PC-9 (cell line): ENCODE data around the gene BCL11B. TPM values are rescaled to one million over a fixed set of nuclear protein-coding genes. Genes with fewer than 3 reads are reported as not detected.

Experiments used
- BruUV-seq: library from RNA; stranded (reverse); fragments of 400-500 nt; replicated peaks from 2 replicates; lab custom pipeline; 2021; lab: Mats Ljungman, UMichigan
- CTCF ChIA-PET: fragments of 300-600 bp; sonication (Branson Sonifier 250); formaldehyde crosslinking; loops from one replicate; lab custom pipeline; 2022; ENCODE audit warnings: antibody characterized with exemption; lab: Charles Lee
- POLR2A ChIA-PET: fragments of 300-600 bp; sonication (Branson Sonifier 250); formaldehyde crosslinking; loops from one replicate; lab custom pipeline; 2022; ENCODE audit warnings: antibody characterized with exemption; ENCODE audit not compliant: unreplicated experiment; lab: Charles Lee
- DNase-seq, 2 experiments: peaks; one replicate each; pipeline versions ENCODE4 v3.0.0 to v3.0.0-alpha.2; 2015 to 2022; ENCODE audit warnings: mixed read lengths in 1 of 2
- H2AFZ ChIP-seq: fragments of 200-600 bp; sonication (generic); 2 replicates; pipeline ENCODE4 v1.8.1; 2017; ENCODE audit warnings: antibody characterized with exemption
- H3F3A ChIP-seq: fragments of 200-600 bp; sonication (generic); 2 replicates; pipeline ENCODE4 v1.8.1; 2017; ENCODE audit warnings: antibody characterized with exemption, mild to moderate bottlenecking, low read depth; ENCODE audit not compliant: insufficient read depth
- H3K27ac ChIP-seq: fragments of 200-600 bp; sonication (generic); 2 replicates; pipeline ENCODE4 v1.6.1; 2016; ENCODE audit warnings: mixed run types
- H3K27me3 ChIP-seq: fragments of 200-600 bp; sonication (generic); 2 replicates; pipeline ENCODE4 v1.6.1; 2016; ENCODE audit warnings: low read depth, mixed run types; ENCODE audit not compliant: insufficient read depth
- H3K36me3 ChIP-seq: fragments of 200-600 bp; sonication (generic); 2 replicates; pipeline ENCODE4 v1.6.1; 2016; ENCODE audit warnings: low read depth, mixed run types
- H3K4me1 ChIP-seq: fragments of 200-600 bp; sonication (generic); replicated peaks from 2 replicates; pipeline ENCODE4 v1.6.1; 2016; ENCODE audit warnings: mixed run types; ENCODE audit not compliant: insufficient read depth
- H3K4me2 ChIP-seq: fragments of 200-600 bp; sonication (generic); 2 replicates; pipeline ENCODE4 v1.6.1; 2017; ENCODE audit warnings: mixed run types
- H3K4me3 ChIP-seq: fragments of 200-600 bp; sonication (generic); 2 replicates; pipeline ENCODE4 v1.6.1; 2016; ENCODE audit warnings: mixed run types
- H3K79me2 ChIP-seq: fragments of 200-600 bp; sonication (generic); 2 replicates; pipeline ENCODE4 v1.6.1; 2017; ENCODE audit warnings: low read depth, mixed run types
- H3K9me2 ChIP-seq: fragments of 200-600 bp; sonication (generic); 2 replicates; pipeline ENCODE4 v1.8.1; 2017; ENCODE audit warnings: mild to moderate bottlenecking; ENCODE audit not compliant: insufficient read depth
- H3K9me3 ChIP-seq: fragments of 200-600 bp; sonication (generic); 2 replicates; pipeline ENCODE4 v1.8.1; 2016; ENCODE audit warnings: low read depth; ENCODE audit not compliant: insufficient read depth
- H4K20me1 ChIP-seq: fragments of 200-600 bp; sonication (generic); 2 replicates; pipeline ENCODE4 v1.8.1; 2017; ENCODE audit not compliant: insufficient read depth
- EZH2 ChIP-seq: fragments of 200-600 bp; sonication (generic); IDR thresholded peaks from 2 replicates; pipeline ENCODE4 v1.8.0; 2017; ENCODE audit warnings: antibody characterized with exemption, low read depth
- intact Hi-C: fragments of 100-400 bp; cut with micrococcal nuclease; formaldehyde crosslinking; loops from one replicate; pipeline ENCODE4 v1.10.0; 2022; ENCODE audit not compliant: unreplicated experiment
- total RNA-seq: library from RNA; stranded (reverse); gene quantifications from 2 replicates; pipeline ENCODE4 v1.2.3, GENCODE V29; 2021
- TF ChIP-seq, protein P1 (sequence below): fragments of 200-600 bp; sonication (generic); conservative IDR thresholded peaks from 2 replicates; pipeline ENCODE4 v1.6.1; 2017; ENCODE audit warnings: mixed run types, antibody characterized with exemption, mild to moderate bottlenecking, moderate library complexity

Gene BCL11B
- total RNA-seq, 1 experiment from 2014 or later = not detected

DNA sequence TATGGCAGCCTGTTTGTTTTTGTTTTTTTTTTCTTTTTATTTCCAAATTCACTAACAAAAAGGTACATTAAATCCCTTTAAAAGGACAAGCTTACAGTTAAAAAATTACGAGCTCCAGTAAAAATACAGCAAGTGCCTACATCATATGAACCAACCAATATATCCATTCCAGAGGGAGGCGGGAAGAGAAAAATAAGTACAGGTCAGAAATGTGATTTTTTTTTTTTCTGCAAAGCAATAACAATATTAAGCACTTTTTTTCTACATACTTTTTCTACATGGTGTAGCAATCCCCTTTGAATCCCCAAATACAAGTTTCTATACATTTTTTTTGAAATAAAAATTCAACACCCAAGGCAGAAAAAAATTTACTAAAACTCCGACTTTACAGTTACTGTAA, 100.6 kb downstream of the BCL11B start:
- no peaks in the 10 kb centered on the region for H3K9me2 ChIP-seq
- H3K9me3 ChIP-seq = no peaks in the 10 kb centered on the region
- no peak overlapping the region for H3K4me2 ChIP-seq
- H4K20me1 ChIP-seq = no peaks in the 10 kb centered on the region
- H3F3A ChIP-seq = no peaks in the 10 kb centered on the region
- no peak for DNase-seq
- H3K4me3 ChIP-seq = no peak overlapping the region
- ChIA-PET CTCF (no interaction called here), POLR2A (no interaction called here)
- no TSS peak for BruUV-seq
- H3K4me1 ChIP-seq = no peaks in the 10 kb centered on the region
- peaks cover 31% of the 10 kb centered on the region for H3K27me3 ChIP-seq
- no peak overlapping the region for H2AFZ ChIP-seq
- no peaks in the 10 kb centered on the region for H3K79me2 ChIP-seq
- TF ChIP-seq EZH2 = no peak
- TF ChIP-seq, protein P1, sequence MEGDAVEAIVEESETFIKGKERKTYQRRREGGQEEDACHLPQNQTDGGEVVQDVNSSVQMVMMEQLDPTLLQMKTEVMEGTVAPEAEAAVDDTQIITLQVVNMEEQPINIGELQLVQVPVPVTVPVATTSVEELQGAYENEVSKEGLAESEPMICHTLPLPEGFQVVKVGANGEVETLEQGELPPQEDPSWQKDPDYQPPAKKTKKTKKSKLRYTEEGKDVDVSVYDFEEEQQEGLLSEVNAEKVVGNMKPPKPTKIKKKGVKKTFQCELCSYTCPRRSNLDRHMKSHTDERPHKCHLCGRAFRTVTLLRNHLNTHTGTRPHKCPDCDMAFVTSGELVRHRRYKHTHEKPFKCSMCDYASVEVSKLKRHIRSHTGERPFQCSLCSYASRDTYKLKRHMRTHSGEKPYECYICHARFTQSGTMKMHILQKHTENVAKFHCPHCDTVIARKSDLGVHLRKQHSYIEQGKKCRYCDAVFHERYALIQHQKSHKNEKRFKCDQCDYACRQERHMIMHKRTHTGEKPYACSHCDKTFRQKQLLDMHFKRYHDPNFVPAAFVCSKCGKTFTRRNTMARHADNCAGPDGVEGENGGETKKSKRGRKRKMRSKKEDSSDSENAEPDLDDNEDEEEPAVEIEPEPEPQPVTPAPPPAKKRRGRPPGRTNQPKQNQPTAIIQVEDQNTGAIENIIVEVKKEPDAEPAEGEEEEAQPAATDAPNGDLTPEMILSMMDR = no peak
- intact Hi-C loops = no loop called here
- no peaks in the 10 kb centered on the region for H3K36me3 ChIP-seq
- no peak overlapping the region for H3K27ac ChIP-seq

DNA sequence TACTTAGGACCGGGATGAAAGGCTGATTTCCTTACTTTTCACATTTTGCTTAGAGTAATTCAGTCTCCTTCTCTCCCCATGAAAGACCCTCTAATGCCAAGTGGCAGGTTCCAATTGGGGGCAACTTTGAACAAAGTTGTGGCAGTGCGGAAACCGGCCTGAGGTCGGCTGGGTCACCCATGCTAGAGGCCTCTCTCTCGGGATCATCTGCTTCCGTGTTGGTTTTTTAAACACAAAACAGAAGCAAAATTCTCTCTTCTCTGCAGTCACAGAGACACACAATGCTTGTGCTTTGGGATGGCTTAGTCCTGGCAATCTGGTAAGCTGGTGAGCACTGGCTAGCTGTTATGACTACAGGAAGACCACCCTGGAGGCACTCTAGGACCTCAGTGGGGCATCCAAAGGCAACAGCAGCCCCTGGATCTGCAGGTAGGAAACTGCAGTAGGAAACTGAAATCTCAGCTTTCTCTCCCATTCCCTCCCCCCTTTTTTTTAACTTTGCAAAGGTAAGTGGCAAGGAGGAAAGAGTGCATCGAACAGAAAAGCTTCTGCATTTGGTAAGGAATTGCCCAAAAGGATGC, 102.1 kb downstream of the BCL11B start:
- Histone ChIP-seq H3F3A (no peaks in the 10 kb centered on the region), H3K9me3 (no peaks in the 10 kb centered on the region), H3K4me2 (no peak overlapping the region), H3K27me3 (peaks cover 31% of the 10 kb centered on the region), H3K27ac (no peak overlapping the region), H3K9me2 (no peaks in the 10 kb centered on the region), H3K36me3 (no peaks in the 10 kb centered on the region), H3K4me1 (no peaks in the 10 kb centered on the region), H4K20me1 (no peaks in the 10 kb centered on the region), H3K79me2 (no peaks in the 10 kb centered on the region), H2AFZ (no peak overlapping the region), H3K4me3 (no peak overlapping the region)
- TF ChIP-seq, protein P1 = no peak
- TF ChIP-seq EZH2 = no peak
- ChIA-PET POLR2A (no interaction called here), CTCF (no interaction called here)
- BruUV-seq = no TSS peak
- intact Hi-C loops = no loop called here
- no peak for DNase-seq

DNA sequence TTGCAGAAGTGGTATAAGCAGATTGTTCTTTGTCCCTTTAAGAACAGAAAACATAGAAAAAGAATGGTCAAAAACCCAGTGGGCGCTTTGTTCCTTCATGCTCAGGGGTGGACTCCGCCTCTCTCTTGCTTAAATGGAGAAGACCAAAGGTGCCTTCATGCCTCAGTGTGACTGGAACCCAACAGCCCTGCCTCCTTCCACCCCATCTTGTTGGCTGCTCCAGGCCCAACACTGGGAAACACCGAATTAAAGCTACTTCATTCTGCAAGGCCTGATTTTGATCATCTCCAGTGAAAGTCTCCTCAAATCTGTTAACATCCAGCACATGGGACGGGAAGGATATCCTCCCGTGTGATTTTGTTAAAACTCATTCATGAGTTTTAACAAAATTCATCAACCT, 103.7 kb downstream of the BCL11B start:
- no peaks in the 10 kb centered on the region for H4K20me1 ChIP-seq
- no TSS peak for BruUV-seq
- no peak for DNase-seq
- POLR2A ChIA-PET = no interaction called here
- H3F3A ChIP-seq = no peaks in the 10 kb centered on the region
- intact Hi-C loops = no loop called here
- H3K79me2 ChIP-seq = no peaks in the 10 kb centered on the region
- CTCF ChIA-PET = no interaction called here
- no peak overlapping the region for H3K27ac ChIP-seq
- peaks cover 31% of the 10 kb centered on the region for H3K27me3 ChIP-seq
- H2AFZ ChIP-seq = no peak overlapping the region
- no peaks in the 10 kb centered on the region for H3K9me2 ChIP-seq
- TF ChIP-seq EZH2 = no peak
- TF ChIP-seq, protein P1 = no peak
- no peaks in the 10 kb centered on the region for H3K36me3 ChIP-seq
- H3K4me1 ChIP-seq = no peaks in the 10 kb centered on the region
- H3K4me2 ChIP-seq = no peak overlapping the region
- H3K4me3 ChIP-seq = no peak overlapping the region
- no peaks in the 10 kb centered on the region for H3K9me3 ChIP-seq
